ENCODE measurements around the gene CACNA2D1.

DNA sequence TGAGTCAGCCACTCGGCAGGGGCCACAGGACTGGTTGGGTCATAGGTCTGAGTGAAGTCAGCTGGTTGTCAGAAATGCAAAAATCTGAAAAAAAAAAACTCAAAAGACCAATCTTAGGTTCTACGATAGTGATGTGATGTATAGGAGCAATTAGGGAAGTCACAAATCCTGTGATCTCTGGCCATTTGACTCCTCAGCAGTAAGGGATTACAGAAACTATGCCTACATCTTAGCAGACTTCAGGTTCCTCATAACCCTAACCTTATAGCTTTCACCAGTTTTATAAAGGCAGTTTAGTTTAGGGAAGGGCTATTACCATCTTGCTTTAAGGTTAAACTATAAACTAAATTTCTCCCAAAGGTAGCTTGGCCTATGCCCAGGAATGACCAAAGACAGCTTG is 510.6 kb downstream of the CACNA2D1 start:
- TF ChIP-seq CTCF (IDR thresholded peaks at IDR 0.05) = no peak
- TF ChIP-seq POLR2AphosphoS5 (IDR thresholded peaks at IDR 0.05) = no peak
- no peak for TF ChIP-seq EP300 (IDR thresholded peaks at IDR 0.05)
